Cortex of kidney (tissue), 1 donor: ENCODE results near the gene MRPL27.

Experiments
- DNase-seq: peaks from one replicate; lab custom pipeline; 2025; lab: John Stamatoyannopoulos, UW

MRPL27 gene

DNA sequence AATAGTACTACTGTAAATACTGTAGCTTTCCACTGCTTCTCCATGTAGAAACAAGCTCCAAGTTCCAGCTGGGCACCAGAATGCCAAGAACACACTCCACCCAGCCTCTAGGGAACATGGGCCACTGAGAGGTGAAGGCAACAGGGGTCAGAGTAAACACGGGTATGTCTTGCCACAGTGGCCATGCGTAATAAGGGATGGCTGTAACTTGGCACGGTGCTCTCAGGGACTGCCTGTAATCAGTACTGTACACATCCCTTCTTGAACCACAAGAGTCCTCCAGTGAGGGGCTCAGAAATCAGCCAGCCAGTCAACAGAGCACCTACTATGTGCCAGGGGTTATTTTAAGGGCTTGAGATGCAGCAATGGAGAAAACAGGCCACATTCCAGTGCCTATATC lies 13.5 kb upstream of the MRPL27 start:
- no peak for DNase-seq

DNA sequence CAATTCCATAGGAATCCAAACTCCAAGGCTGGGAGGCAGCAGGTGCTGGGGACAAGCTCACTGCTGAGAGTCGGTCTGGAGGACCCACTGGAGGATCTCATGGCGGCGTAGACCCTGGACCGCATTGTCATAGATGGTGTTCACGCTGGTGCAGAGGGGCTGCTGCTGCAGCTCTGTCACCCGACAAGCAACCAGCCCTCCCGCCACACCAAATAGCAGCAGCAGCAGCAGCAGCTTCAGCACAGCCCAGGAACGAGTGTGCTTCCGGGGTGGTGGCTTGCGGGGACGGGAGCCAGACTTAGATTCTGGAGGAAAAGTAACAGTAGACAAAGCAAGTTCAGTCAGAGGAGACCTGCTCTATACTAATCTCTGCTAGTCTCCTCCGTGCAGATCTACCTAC lies 9.9 kb upstream of the MRPL27 start:
- no peak for DNase-seq

DNA sequence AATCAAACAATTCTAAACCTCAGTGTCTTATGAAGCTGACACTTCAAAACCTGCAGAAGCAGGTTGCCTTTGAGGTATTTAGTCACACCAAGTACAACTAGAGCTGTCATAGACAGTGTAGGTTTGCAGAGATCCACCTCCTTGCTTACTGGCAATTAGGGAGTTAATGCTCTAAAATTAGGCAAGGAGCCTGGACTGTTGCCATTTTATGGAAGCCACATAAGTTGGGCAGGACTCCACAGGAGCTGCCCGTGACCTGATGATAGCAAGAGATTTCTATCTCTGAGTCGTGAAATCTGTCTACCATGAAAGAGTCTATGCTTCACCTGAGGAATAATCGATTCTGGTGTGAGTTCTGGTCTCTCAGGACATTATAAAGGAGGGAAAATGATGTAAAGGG lies 8.9 kb upstream of the MRPL27 start:
- DNase-seq, result no peak

DNA sequence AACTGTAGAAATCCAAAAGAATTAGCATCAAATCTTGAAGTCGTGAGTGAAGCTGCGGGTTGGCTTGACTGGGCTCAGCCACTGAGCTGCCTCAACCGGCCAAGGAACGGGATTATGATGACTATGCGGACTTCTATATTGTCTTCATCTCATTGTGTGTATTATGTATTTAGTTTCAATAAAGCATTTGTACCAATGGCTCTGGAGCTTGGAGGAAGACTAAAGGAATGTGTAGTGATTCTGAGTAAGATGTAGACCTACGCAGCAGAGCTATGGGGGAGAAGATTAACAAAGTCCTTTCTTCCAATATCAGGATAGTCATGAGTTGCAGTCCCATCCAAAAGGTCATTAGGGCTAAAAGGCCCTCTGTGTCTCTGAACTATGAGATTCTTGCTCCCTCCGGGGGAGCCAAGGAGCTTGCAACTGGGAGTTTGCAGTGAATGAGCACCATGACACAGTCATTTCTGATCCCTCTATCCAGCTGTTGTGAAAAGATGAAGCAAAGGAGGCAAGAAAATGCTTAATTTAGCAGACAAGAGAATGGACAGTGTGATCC lies 8.4 kb upstream of the MRPL27 start:
- DNase-seq, result no peak

DNA sequence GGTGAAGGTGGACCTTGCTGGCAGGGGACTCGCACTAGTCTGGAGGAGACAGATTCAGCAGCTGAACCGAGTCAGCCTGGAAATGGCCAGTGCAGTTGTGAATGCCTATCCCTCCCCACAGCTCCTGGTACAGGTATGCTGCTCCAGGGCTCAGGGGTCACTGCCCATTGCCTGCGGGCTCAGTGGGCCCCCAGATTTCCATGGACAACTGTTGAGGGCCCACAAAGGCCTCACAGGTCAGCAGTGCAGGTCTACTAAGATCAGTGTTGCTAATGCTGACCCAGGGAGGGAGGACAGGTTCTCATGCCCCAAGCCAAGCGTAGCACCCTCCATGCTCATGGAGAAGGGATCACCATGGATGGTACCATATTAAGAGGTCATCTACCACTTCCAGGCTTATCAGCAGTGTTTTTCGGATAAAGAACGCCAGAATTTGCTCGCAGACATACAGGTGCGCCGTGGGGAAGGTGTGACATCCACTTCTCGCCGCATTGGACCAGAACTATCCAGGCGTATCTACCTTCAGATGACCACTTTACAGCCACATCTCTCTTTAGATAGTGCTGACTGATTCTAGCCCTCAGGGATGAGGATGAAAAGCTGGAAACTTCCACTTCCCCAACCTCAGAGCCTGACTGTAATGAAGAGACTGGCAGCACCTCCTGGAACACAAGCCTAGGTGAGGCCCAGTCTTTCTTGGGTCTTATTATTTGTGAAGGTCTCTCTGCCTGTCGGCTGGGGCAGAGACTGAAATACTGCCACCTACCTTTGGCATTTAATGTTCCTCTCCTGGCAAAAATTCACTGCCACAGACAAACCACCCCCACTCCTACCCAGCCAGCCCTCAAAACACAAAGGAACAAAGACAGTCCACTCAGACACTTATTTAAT lies 7.6 kb upstream of the MRPL27 start:
- no peak for DNase-seq

DNA sequence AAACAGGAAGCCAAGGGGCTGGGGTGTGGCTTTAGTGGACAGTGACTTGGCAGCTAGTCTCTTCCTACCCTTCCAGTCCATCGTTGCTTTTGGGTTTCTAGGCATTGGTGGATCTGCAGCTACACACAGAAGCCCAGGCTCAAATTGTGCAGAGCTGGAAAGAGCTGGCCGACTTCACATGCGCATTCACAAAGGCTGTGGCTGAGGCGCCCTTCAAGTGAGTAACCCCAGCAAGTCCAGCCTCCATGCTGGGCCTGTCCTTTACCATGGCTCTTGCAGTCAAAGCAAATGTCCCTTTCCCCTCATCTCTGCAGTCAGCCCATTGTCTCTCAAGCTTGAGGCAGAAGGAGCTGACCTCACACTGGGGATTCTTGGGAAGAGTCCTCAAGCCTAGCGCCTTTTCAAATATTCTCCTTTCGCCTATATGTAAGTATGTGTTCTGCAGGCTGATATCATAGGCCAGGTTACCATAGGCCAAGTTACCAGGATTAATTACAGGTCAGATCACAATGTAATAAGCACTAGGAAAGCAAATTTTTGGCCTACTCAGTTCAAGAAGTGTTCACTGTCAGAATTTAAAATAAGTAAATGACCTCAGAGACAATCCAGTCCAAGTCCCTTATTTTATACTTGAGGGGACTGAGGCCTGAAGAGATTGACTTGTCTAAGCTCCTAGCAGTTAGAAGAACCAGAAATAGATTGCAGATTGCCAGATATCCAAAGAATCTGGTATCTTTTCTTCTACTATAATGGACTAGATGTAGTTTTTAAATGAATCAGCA lies 6.6 kb upstream of the MRPL27 start:
- DNase-seq, result no peak

DNA sequence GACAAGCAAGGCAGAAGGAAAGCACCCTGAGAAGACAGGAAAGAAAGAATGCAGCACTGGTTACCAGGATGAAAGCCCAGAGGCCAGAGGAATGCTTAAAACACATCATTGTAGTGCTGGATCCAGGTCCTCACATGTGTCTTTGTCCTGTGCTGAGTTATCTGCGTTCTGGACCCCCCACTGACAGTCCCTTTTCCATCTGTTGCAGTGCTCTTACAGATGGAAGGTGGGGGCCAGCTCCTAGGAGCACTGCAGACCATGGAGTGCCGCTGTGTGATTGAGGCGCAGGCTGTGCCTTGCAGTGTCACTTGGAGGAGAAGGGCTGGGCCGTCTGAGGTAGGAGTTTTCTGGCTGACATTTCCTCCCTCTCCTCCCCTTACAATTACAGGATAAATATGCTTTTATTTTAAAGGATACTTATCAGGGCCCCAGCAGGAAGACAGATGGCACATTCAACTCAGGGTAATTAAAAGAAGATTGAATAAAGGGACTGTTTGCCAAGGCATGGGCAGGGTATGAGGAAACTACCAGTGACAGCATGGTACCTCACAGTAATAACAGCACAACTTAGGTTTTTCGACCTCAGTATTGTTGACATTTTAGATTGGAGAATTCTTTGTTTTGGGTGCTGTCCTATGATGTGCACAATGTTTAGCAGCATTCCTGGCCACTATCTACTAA lies 3.0 kb upstream of the MRPL27 start:
- no peak for DNase-seq

DNA sequence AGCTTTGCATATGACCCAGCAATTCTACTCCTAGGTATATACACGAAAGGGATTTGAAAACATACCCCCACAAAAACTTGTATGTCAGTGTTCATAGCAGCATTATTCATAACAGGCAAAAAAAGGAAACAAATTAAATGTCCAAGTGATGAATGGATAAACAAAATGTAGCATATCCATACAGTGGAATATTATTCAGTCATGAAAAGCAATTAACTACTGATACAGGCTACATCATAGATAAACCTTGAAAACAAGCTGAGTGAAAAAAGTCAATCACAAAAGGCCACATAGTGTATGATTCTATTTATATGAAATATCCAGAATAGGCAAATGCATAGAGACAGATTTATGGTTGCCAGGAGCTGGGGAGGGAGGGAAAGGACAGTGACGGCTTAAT lies 721 bp upstream of the MRPL27 start:
- DNase-seq, result no peak

DNA sequence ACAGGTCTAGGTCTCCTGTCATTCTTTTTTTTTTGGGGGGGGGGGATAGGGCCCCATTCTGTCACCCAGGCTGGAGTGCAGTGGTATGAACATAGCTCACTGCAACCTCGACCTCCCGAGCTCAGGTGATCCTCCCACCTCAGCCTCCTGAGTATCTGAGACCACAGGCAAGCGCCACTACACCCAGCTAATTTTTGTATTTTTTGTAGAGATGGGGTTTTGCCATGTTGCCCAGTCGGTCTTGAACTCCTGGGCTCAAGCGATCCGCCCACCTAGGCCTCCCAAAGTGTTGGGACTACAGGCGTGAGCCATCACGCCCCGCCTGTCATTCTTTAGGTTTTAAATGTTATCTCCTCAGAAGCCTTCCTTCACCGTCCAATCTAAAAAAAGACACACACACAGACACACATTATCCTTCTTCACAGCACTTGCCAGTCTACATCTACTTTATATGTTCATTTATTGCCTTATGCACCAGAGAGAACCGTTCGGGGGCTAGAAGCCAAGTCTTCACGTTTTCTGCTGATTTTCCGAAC lies 694 bp downstream of the MRPL27 start:
- no peak for DNase-seq

DNA sequence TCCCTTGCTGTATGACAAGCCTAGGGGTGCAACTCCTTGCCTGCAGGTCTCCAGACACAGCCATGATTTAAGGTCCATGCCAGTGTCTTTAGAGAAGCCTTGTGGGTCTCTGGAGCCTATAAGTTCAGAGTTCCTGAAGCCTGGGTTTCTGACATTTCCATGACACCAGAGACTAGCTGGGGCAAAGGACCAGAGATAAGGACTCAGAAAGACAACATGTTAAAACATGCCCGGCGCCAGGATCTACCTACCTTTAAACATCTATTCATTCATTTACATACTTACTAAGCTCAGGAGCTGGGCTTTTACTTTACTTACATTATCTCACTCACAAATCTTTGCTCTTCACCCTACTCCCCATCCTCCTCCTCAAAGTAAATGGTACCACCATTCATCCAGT lies 1.5 kb downstream of the MRPL27 start:
- no peak for DNase-seq

DNA sequence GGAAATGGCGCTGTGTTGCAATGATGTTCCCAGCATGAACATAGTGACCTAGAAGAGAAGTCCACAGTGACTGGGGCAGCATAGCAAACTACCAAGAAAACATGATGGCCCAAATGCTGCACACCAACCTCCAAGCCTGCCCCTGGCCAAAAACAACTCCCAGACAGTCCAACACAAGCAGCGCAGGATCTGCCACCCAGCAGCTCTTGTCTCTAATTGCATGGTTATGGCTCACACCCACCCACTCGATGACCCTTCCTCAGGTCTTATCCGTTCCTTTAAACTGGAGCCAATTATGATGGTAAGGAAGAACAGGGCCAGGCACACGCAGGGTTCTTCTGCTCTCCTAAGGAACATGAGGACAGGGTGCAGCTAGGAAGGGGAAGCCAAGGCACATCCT lies 2.9 kb downstream of the MRPL27 start:
- no peak for DNase-seq

DNA sequence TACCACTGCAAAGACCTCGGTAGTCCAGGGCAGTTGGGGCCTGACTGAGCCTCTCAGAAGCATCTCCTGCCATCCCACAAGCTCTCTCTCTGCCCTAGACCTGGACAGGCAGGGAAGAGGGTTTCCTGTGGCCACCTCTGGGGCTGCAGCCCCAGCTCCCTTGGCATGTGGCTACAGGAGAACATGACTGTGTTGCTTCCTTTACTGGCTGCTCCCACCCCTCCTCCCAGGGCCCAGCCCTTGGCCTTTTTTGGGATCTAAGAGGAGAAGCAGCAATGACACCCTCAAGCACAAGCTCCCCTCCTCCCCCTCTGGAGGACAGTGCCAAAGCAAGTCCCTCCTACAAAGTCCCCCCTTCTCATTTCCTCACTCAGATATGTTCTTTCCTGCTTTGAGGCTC lies 5.6 kb downstream of the MRPL27 start:
- no peak for DNase-seq

DNA sequence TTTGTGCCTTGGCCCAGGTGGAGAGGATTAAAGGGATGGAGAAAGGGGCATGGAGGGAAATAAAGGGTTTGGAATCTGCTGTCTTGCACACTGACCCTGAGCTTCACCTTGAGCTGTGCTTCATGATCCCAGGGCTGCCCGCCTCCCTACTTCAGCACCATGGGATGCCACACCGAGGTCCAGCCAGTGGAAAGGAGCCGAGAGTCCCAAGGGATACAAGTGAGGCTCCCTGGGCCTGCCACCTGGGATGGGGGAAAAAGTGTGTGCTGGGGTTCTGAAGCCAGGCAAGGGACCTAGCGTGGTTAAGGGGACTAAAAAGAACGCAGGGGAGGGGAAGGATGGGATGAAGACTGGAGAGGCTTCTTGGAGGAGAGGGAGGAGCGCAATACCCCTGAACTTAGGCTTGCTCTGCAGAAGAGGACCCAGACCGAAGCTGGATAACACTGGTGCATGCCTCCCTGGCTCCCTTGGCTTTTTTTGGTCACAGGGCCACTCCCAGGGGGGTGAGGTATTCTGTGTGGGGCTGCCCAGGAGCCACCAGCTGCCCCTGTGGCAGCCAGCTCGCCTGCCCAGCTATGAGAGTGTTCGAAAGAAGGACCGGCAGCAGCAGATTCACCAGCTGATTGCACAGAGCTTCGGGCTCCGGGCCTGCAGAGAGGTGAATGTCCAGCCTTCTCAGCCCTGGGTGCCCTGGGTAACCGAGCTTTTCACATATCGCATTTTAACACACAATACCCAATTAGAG lies 7.2 kb downstream of the MRPL27 start:
- DNase-seq, result no peak

DNA sequence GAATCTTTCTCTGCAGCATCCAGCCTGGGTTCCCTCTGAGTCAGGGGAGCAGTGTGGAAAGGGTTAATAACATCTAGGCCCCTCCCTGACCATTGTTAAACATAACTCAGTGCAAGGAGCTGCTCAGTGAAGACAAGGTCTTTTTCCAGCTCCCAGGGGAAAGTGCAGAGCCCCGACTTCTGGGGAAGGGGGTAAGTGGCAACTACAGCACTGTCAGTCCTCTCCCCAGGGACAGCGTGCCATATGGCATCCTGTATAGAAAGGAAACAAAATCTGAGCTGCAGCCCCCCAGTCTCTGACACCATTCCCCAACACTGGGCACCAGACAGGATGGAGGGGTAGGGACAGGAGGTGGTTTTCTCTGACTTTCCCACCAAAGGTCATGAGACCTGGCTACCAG lies 7.8 kb downstream of the MRPL27 start:
- DNase-seq, result no peak

DNA sequence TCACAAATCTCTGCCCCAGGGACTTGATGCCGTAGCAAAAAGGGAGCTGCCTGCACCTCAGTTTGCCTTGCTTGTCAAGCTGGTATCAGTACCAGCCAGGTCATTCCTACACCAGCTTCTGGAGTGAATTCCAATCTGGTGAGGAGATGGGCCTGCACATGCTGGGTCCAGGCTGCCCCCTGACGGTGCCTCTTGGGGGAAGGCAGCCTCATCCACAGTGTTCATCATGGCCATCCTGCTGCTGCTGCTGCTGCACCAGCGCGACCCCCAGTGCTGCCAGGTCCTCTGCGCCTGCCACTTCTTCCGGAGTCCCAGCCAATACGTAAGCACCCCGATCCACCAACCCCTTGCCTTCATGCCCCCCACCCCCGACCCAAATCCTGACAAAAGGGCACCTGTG lies 8.3 kb downstream of the MRPL27 start:
- DNase-seq, result no peak

DNA sequence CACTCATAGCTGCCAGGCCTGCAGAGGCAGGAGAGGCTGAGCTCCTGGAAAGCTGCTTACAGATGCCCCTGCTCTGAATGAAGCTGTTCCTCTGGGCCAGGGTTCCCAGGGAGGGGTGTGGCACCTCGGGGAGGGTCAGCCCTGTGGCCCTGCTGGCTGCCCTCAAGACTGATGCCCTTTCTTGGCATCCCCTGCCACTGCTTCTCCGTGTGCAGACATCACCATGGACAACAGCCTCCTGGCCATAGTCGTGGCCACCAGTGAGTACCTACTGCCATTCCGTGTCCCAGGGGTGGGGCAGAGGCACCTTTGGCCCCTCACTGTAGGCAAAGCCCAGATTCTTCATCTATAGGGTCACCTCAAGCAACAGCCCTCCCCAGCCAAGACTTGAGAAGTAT lies 8.9 kb downstream of the MRPL27 start:
- DNase-seq, result no peak

DNA sequence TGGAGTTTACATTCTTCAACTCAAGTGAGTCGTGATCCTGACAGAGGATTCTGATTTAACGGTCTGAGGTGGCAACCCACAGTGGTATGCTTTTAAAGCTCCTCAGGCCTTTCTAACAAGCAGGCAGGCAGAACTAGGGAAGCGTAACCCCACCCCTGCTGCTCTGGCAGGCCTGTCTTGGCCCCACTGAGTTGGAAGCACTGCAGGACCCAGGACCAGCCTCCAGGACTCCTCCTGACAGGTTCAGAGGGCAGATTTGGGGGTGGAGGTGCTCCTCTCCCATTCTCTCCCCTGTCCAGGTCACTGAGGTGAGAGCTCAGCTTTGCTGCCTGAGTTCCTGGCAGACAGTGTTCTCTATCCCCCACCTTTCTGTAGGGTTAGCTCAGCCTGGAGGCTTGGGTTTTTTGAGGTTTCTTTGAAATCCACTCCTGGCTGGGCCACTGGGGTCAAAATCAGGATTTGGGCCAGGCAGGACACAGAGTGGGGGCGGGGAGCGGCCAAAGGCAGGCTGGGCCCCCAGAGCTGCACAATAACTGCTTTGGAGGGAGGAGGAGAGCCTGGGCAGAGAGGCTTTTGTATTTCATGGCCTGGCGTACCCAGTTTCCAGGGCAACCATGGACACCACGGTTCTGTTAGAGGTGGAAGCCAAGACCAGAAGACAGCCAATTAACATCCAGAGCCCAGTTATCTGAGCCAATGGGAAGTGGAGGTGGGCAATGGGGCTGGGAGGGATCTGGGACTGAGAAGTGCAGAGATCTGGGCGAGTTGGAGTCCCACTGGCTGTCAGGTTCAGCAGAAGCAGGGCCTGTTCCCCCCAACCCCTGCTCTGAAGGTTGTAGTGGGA lies 9.5 kb downstream of the MRPL27 start:
- no peak for DNase-seq

DNA sequence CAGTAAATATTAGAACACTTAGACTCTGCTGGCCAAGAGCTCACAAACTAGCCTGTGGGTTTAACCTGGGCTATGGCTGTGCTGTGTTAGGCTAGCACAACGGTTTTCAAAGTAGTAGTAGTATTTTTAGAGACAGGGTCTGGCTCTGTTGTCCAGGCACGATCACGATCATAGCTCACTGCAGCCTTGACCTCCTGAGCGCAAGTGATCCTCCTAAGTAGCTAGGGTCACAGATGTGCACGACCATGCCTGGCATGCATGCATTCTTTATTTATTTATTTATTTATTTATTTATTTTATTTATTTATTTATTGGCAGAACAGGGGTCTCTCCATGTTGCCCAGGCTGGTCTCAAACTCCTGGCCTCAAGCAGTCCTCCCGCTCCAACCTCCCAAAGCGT lies 10.3 kb downstream of the MRPL27 start:
- DNase-seq, result no peak

DNA sequence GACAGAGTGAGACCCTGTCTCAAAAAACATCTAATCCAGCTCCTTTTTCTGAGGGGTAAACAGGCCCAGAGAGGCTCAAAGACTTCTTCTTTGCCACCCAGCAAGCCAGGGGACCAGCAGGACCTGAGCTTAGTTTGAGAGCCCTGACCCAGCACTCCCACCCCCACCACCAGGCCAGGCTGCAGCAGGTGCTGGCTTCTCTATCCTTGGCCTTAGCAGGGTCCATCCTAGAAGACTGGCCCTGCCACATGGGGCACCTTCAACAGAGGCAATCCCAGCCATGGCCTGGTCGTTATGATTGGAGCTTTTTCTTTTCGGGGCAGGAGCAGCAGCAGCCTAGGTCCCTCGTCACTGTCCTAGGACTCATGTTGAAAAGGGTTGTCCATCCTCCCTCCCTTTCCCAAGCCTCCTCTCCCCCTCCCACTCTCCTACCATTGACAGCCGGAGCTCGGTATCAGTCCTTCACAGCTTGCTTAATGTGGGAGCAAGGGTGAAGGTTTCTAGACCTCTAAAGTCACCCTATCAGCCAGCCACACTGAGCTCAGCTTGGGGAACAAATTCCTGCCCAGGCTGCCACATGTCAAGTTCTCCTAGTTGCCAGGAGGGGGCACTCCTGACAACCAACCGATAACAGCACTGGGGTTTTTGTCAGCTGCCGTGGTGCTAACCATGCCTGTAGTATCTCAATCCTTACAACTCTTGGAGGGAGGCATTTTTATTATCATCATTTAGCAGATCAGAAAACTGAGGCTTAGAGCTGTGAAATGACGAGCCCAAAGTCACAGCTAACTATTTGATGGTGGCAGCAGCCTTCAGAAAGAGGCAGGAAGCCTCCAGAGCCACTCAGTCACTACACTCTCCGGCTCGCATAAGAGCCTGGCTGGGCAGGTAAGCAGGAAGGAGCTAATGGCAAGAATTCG lies 11.2 kb downstream of the MRPL27 start:
- DNase-seq, result no peak
